ENCODE results near the gene EZH2.

Gene EZH2

DNA sequence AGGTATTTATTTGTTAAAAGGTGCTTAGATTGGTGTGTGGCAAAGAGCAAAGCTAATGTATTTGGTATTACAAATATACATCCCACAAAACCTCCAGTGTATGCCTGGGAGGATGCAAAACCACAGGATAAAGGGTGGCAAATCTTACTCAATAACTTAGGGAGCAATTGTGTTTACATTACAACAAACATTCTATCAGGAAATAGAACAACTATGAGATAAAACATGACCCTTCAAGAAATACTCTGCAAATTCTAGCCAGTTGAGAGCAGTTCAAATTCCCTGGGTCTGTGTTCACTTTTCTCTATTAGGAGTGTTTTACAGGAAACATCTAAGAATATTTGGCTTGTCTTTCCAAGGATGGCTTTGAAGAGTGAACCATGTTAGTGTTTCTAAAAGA, 120.5 kb downstream of the EZH2 start:
- Mint-ChIP-seq H3K36me3 (ENCODE audit: low read depth) (peaks cover 31% of the 10 kb centered on the region), H3K9me3 (no peaks in the 10 kb centered on the region), H3K4me1 (no peaks in the 10 kb centered on the region), H3K4me3 (no peak overlapping the region), H3K27ac (no peak overlapping the region), H3K27me3 (no peaks in the 10 kb centered on the region)
- ATAC-seq, result no peak
- DNase-seq, result no peak

DNA sequence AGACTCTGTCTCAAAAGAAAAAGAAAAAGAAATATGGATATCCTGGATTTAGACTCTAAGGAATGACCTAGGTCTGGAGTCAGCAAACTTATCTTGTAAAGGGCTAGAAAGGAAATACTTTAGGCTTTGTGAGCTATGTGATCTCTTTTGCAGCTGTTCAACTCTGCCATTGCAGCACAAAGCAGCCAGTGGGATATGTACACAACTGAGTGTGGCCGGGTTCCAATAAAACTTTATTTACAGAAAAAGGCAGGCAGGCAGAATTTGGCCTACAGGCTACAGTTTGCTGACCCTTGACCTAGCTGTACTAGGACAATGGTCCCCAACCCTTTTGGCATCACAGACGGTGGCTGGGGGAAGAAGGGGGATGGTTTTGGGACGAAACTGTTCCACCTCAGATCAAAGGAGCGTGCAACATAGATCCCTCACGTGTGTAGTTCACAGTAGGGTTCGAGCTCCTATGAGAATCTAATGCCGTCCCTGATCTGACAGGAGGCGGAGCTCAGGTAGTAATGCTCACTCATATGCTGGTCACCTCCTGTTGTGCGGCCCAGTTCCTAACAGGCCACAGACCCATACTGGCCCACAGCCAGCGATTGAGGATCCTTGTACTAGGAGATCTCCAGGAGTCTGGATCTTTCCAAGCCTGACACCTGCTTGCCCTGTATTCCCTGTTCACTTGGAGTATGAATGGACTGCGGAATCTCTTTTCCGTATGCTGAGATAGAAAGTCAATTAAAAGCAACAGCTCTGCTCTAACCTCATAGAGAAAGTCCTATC, 122.4 kb downstream of the EZH2 start:
- no peaks in the 10 kb centered on the region for H3K9me3 Mint-ChIP-seq
- H3K36me3 Mint-ChIP-seq (ENCODE audit: low read depth), result peaks cover 32% of the 10 kb centered on the region
- no peak overlapping the region for H3K4me3 Mint-ChIP-seq
- DNase-seq (no peak), ATAC-seq (no peak)
- H3K27ac Mint-ChIP-seq, result no peak overlapping the region
- H3K27me3 Mint-ChIP-seq, result no peaks in the 10 kb centered on the region
- no peaks in the 10 kb centered on the region for H3K4me1 Mint-ChIP-seq

Data from activated naive CD8-positive, alpha-beta T cell treated with anti-CD3 and anti-CD28 coated beads, Interleukin-2, amount 50 U/mL, for 24 hours (primary cell).